ENCODE results near the gene RPS2. TPM values are rescaled to one million over a fixed set of nuclear protein-coding genes. Genes with fewer than 3 reads are reported as not detected.
"Not testable (repeated sequence)": the region's sequence is repeated elsewhere in the genome, so short reads cannot be mapped to it uniquely, and the experiment has no call there.

The RPS2 gene
- polyA plus RNA-seq, 3 donors = 1,774 to 1,944 (median 1,840) TPM

DNA sequence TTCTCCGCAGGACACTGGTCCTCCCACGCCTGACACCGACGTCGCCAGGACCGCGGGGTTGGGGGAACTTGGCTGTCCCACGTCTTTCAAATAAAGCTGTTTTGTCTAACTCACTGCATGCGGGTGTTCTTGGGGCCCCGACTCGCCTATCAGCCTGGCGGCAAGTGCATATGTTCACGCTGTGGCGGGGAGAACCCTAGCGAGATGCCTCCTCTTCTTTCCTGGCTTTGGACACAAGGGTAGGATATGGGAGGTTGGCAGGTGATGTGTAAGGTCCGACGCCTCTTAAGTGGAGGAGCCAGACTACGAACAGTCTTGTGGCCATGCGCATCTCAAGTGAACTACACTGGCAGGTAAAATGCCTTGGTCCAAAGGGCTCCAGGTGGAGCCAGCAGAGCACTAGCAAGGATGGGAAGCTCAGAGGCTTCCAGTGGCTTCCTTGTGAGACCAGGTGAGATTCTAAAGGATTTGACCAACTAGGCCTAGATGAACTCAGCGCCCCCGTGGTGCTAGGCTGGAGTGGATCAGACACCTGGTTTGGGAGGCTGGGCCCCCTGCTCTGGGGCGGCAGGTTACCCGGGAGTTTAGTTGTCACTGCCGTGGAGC lies 873 bp upstream of the RPS2 start:
- no peak for DNase-seq (ENCODE audit: low read depth in 3 of 3, low spot score in 2 of 3)

GRCh38 chr16:1963806-1964505 lies 670 bp downstream of the RPS2 start:
- no peak for DNase-seq (ENCODE audit: low read depth in 3 of 3, low spot score in 2 of 3)

DNA sequence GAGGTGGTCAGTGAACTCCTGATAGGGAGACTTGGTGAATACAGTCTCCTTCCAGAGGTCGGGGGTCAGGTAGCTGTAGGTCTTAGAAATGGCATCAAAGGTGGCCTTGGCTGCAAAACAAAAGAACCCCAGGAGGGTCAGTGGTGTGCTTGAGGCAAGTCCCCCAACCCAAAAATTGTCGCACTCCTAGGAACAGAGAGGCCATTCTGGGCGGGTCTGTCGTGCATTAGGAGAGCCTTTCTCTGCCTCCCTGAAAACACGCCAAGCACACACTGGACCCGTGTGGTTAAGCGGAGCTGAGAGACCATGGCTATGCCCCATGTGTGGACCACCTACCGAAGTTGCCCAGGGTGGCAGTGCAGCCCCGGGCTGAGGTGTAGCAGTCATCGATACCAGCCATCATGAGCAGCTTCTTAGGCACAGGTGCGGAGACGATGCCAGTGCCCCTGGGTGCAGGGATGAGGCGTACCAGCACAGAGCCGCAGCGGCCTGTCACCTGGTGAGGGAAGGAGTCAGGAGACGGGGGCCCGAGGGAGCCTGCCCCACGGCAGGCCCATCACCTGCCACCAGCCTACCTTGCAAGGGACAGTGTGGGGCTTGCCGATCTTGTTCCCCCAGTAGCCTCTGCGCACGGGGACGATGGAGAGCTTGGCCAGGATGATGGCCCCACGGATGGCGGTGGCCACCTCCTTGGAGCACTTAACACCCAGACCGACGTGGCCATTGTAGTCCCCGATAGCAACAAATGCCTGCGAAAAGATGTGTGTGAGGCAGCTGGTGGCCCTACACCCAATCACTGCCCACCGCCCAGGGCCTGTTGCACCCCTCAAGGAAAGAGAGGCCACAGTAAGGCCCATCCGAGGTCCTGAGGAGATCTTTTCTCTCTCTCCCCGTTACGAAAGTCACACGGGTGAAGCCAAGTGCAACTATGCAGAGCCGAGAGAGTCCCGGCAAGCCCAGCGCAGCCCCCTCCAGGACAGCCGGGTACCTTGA lies 2.2 kb downstream of the RPS2 start:
- DNase-seq (ENCODE audit: low read depth in 3 of 3, low spot score in 2 of 3) = not testable (repeated sequence)

GRCh38 chr16:1961651-1962067 lies 3.0 kb downstream of the RPS2 start:
- no peak for DNase-seq (ENCODE audit: low read depth in 3 of 3, low spot score in 2 of 3)

DNA sequence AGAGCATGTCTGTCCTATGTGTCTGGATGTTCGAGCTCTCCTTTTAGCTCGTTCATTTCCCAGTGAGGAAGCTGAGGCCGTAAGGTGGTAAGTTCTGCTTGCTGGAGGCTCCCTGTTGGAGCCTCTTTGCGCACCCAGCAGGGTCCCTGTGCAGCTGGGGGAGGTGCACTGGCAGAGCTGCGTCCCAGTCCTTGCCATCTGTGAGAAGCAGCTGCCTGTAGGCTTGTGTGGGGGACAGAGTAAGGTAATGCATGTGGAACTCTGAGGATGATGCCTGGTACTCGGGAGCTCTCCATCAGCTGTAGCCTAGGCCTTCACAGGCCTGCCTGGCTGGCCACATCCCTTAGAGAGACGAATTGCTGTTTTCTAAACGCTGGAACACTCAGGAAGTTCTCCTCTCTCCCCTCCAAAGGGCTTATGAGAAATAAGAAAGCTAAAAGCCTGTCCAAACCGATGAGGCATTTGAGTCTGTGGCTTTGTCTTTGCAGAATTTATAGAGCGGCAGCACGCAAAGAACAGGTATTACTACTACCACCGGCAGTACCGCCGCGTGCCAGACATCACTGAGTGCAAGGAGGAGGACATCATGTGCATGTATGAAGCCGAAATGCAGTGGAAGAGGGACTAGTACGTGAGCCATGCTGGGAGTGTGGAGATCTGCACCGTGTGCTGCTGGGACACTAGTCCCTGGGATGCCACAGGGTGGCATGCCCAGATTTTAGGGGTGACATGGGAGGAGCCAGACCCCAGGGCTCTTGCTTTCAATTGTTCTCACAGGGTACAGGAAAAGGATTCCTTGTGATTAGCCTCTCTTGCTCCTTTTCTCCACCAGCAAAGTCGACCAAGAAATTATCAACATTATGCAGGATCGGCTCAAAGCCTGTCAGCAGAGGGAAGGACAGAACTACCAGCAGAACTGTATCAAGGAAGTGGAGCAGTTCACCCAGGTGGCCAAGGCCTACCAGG lies 3.7 kb downstream of the RPS2 start:
- no peak for DNase-seq (ENCODE audit: low read depth in 3 of 3, low spot score in 2 of 3)

- DNase-seq (ENCODE audit: low read depth in 3 of 3, low spot score in 2 of 3) = peak; percentile 57 to 83 (median 69)
Observed at GRCh38 chr16:1959269-1960039, 5.2 kb downstream of the RPS2 start, which contains the start of gene NDUFB10. Gene NDUFB10, plus strand, starts transcription at chr16:1959538. Its CDS starts 87 bp downstream, at chr16:1959625.

- DNase-seq (ENCODE audit: low read depth in 3 of 3, low spot score in 2 of 3) = no peak
Observed at GRCh38 chr16:1958715-1959268, 5.8 kb downstream of the RPS2 start.

DNA sequence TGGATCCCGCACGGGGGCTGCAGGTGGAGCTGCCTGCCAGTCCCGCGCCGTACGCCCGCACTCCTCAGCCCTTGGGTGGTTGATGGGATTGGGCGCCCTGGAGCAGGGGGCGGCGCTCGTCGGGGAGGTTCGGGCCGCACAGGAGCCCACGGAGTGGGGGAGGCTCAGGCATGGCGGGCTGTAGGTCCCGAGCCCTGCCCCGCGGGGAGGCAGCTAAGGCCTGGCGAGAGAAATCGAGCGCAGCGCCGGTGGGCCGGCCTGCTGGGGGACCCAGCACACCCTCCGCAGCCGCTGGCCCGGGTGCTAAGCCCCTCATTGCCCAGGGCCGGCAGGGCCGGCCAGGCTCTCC lies 6.5 kb downstream of the RPS2 start:
- not testable (repeated sequence) for DNase-seq (ENCODE audit: low read depth in 3 of 3, low spot score in 2 of 3)

DNA sequence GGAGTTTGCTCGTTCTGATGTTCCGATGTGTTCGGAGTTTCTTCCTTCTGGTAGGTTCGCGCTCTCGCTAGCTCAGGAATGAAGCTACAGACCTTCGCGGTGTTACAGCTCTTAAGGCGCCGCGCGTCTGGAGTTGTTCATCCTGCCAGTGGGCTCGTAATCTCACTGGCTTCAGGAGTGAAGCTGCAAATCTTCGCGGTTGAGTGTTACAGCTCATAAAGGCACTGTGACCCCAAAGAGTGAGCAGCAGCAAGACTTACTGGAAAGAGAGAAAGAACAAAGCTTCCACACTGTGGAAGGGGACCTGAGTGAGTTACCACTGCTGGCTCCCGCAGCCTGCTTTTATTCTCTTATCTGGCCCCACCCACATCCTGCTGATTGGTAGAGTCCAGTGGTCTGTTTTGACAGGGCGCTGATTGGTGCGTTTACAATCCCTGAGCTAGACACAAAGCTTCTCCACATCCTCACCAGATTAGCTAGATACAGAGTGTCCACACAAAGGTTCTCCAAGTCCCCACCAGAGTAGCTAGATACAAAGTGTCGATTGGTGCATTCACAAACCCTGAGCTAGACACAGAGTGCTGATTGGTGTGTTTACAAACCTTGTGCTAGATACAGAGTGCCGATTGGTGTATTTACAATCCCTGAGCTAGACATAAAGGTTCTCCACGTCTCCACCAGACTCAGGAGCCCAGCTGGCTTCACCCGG lies 7.0 kb downstream of the RPS2 start:
- not testable (repeated sequence) for DNase-seq (ENCODE audit: low read depth in 3 of 3, low spot score in 2 of 3)

- DNase-seq (ENCODE audit: low read depth in 3 of 3, low spot score in 2 of 3) = no peak
Observed at GRCh38 chr16:1953734-1954133, 10.9 kb downstream of the RPS2 start.

- no peak for DNase-seq (ENCODE audit: low read depth in 3 of 3, low spot score in 2 of 3)
Observed at GRCh38 chr16:1950559-1950958, 14.1 kb downstream of the RPS2 start.

- DNase-seq (ENCODE audit: low read depth in 3 of 3, low spot score in 2 of 3) = no peak
Observed at GRCh38 chr16:1950047-1950446, 14.6 kb downstream of the RPS2 start.

- no peak for DNase-seq (ENCODE audit: low read depth in 3 of 3, low spot score in 2 of 3)
Observed at GRCh38 chr16:1949507-1949906, 15.1 kb downstream of the RPS2 start.

DNA sequence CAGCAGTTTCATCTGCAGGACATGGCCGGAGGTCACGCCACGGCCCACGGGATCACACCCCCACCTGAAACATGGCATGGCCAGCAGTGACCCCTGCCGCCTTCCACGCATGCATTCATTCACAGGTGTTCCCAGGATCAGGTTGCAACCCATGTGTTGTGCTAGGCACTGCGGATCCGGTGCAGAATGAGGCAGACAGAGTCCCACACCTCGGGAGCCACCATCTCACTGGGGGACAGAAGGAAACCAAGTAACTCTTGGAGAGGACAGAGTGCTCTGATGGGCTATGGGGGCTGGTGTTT lies 17.3 kb downstream of the RPS2 start:
- no peak for DNase-seq (ENCODE audit: low read depth in 3 of 3, low spot score in 2 of 3)

DNA sequence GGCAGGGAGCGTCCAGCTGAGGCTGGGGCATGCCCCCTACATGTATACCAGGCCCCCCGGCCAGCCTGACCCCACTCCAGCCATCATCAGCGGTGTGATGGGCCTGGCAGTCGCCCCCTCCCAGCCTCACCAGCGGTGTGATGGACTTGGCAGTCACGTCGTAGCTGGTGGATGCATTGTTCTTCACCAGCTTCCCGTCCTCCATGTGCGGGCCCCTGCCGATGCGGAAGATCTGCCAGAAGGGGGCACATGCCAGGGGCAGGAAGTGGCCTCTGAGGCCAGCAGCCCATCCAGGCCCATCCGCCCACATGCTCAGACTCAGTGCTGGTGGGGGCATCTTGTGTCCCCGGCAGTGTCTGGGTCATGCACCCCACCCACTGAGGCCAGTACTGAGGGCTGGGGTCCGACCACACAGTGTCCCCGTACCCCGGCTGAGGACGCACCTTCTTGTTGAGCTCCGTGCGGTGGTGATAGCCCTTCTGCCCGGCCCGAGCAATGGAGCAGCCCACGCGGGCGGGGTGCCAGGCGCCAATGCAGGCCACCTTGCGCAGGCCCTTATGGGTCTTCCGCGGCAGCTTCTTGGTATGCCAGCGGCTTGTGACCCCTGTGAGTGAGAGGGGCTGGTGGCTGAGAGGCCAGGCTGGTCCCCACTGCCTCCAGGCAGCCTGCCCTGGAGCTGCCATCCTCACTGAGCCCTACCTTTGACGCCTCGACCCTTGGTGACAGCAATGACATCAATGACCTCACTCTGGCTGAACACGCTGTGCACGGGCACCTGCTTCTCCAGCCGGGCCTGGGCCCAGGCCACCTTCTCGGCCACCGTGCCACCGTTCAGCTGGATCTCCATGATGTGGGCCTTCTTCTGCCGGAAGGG lies 17.9 kb downstream of the RPS2 start:
- DNase-seq (ENCODE audit: low read depth in 3 of 3, low spot score in 2 of 3) = no peak

DNA sequence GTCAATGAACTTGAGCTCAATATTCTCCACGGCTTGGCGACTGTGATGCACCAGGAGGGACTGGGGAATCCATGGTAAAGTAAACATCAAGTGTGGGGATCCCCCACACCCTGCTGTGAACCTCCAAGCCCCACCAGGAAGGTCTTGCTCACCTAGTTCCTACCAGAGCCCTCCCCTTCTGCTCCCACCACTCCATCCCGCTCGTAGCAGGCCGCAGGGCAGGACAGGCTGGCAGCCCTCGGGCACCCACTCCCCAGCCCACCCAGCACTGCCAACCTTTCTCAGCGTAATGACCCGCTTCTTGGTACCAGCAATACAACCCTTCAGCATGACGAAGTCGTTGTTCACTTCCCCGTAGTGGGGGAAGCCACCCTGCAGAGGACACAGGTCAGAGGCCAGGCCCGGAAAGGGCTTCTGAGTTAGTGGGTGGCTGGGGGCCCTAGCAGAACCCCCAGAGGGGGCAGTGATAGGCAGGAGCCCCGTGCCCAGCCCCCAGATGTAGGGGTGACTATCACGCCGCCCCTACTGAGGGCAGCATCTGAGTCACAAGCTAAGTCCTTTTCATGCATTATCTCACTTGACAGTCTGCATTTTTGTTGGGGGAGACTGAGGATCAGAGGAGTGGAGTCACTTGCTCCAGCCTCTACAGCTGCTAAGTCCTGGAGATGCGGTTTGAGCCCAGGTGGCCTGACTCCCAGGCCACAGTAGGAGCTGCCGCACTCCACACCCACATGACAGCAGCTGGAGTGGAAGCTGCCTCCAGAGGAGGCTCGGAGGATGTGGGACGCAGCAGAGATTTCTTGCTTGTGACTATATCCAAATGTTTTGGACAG lies 18.9 kb downstream of the RPS2 start:
- DNase-seq (ENCODE audit: low read depth in 3 of 3, low spot score in 2 of 3) = no peak

All from right renal cortex interstitium (tissue), 3 donors.